HG02571 (cell line): ENCODE data around the gene PDE6H.

ENCODE experiments used
- ATAC-seq: cut with Tn5 transposase; IDR thresholded peaks from one replicate; pipeline ENCODE4 v1.9.1; 2021; ENCODE audit warnings: mild to moderate bottlenecking, moderate library complexity; ENCODE audit not compliant: unreplicated experiment

PDE6H gene

GRCh38 chr12:14972816-14973215 is at the start of gene PDE6H:
Gene PDE6H (plus strand): TSS chr12:14973042. CDS start chr12:14978013, 4,971 bp downstream.
- ATAC-seq = no peak

- no peak for ATAC-seq
These were observed 48.9 kb upstream of the PDE6H start for GRCh38 chr12:14923944-14924343.

- no peak for ATAC-seq
These were observed 48.3 kb upstream of the PDE6H start for GRCh38 chr12:14924541-14924940.

GRCh38 chr12:14927267-14927666 is 45.6 kb upstream of the PDE6H start:
- no peak for ATAC-seq

- ATAC-seq = no peak
These were observed 43.9 kb upstream of the PDE6H start for GRCh38 chr12:14928931-14929330.

- ATAC-seq = no peak
These were observed 42.5 kb upstream of the PDE6H start for GRCh38 chr12:14930299-14930698.

- no peak for ATAC-seq
These were observed 41.5 kb upstream of the PDE6H start for GRCh38 chr12:14931359-14931758.

- no peak for ATAC-seq
These were observed 40.9 kb upstream of the PDE6H start for GRCh38 chr12:14931791-14932560.

- no peak for ATAC-seq
These were observed 38.3 kb upstream of the PDE6H start for GRCh38 chr12:14934511-14934910.

- no peak for ATAC-seq
These were observed 37.8 kb upstream of the PDE6H start for GRCh38 chr12:14935031-14935430.

- no peak for ATAC-seq
These were observed 36.5 kb upstream of the PDE6H start for GRCh38 chr12:14936224-14936861.

- no peak for ATAC-seq
These were observed 35.8 kb upstream of the PDE6H start for GRCh38 chr12:14937014-14937413.

GRCh38 chr12:14937689-14938088 is 35.2 kb upstream of the PDE6H start:
- ATAC-seq = no peak

- no peak for ATAC-seq
These were observed 34.5 kb upstream of the PDE6H start, which contains the start of gene ERP27 for GRCh38 chr12:14938301-14938700. Gene ERP27 (minus strand): TSS chr12:14938537. CDS start chr12:14938508, 29 bp downstream.

- no peak for ATAC-seq
These were observed 31.5 kb upstream of the PDE6H start for GRCh38 chr12:14941369-14941768.

GRCh38 chr12:14942196-14942931 is 30.5 kb upstream of the PDE6H start:
- ATAC-seq = no peak

- ATAC-seq = no peak
These were observed 26.7 kb upstream of the PDE6H start for GRCh38 chr12:14946162-14946561.

GRCh38 chr12:14946861-14947260 is 26.0 kb upstream of the PDE6H start:
- ATAC-seq = no peak

- ATAC-seq = peak; percentile 90
These were observed 24.2 kb upstream of the PDE6H start for GRCh38 chr12:14948672-14949071.

- no peak for ATAC-seq
These were observed 23.2 kb upstream of the PDE6H start for GRCh38 chr12:14949631-14950030.

- no peak for ATAC-seq
These were observed 22.4 kb upstream of the PDE6H start for GRCh38 chr12:14950421-14950820.
